Measurements from ENCODE around the gene DCDC2B. TPM values are rescaled to one million over a fixed set of nuclear protein-coding genes. Genes with fewer than 3 reads are reported as not detected.
A peak's percentile ranks its signal among the peaks of the same experiment; 100 is the strongest.

The DCDC2B gene
- total and polyA plus RNA-seq, 2 experiments from 2014 or later = 0.21 TPM; not detected in 1

DNA sequence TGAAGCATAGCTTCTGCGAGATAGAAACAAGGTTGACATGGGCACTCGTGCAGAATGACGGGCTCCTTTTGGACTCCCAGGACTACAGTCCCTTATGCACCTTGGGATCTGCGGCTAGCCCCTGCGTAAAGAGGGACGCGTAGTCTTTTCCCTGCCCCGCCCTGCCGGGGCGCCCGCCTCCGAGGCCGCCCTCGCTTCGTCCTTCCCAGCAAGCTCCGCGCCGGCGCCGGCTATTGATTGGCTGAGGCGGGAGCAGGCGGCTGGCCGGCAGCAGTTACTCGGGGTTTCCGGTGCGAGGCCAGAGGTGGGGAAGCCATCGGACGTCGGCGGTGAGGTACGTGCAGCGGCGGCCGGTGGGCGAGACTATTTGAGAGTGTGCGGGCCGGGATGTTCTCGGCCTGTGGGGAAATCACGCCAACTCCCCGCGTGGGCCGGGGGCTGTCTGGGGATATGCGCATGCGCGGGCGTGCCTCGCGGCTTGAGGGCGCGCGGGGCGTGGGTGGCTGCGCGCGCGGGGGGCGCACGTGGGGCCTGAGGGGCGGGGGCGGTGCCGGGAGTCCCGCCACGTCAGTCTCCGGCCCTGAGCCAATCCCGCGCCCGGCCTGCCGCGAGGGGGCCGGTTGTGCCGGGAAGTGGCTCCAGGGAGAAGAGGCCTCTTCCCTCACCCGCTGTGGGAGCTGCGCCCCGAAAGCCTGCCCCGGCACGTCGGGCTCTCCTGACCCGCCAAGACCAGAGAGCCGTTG is 29.3 kb upstream of the DCDC2B start, which contains the start of gene TXLNA:
TXLNA (plus strand) TSS at position 233 of the 743 bp plus-strand sequence. CDS start 671 bp downstream, outside the sequence.
- Histone ChIP-seq H3F3A (replicated peaks; ENCODE audit: low read depth) (peaks cover 30% of the 10 kb centered on the region), H2AFZ (peak within 1 kb of the TSS; percentile 94), H4K20me1 (replicated peaks; ENCODE audit: insufficient read depth) (peaks cover 23% of the 10 kb centered on the region), H3K4me2 (peak within 1 kb of the TSS; percentile 97), H3K27me3 (ENCODE audit: insufficient read depth) (no peaks in the 10 kb centered on the region), H3K36me3 (ENCODE audit: insufficient read depth) (peaks cover 17% of the 10 kb centered on the region), H3K79me2 (replicated peaks; ENCODE audit: insufficient read depth) (peaks cover 41% of the 10 kb centered on the region), H3K4me3 (peak within 1 kb of the TSS; percentile 93), H3K4me1 (ENCODE audit: insufficient read depth) (peaks cover 30% of the 10 kb centered on the region), H3K9me2 (ENCODE audit: insufficient read depth) (no peaks in the 10 kb centered on the region), H3K27ac (ENCODE audit: low read depth) (peak within 1 kb of the TSS; percentile 96)
- peak within 1 kb of the TSS; percentile 96 for H3K27ac Mint-ChIP-seq
- H3K4me1 Mint-ChIP-seq = peaks cover 38% of the 10 kb centered on the region
- TF ChIP-seq CREB1 (CRISPR knock-in tag; IDR thresholded peaks at IDR 0.05; ENCODE audit: low read depth) = 0 out of 2 replicates have a peak, but pooled peaks have one; percentile 9
- TF ChIP-seq POLR2AphosphoS5 (IDR thresholded peaks at IDR 0.05; ENCODE audit: low read depth) = peak; percentile 91
- TF ChIP-seq, protein P1, sequence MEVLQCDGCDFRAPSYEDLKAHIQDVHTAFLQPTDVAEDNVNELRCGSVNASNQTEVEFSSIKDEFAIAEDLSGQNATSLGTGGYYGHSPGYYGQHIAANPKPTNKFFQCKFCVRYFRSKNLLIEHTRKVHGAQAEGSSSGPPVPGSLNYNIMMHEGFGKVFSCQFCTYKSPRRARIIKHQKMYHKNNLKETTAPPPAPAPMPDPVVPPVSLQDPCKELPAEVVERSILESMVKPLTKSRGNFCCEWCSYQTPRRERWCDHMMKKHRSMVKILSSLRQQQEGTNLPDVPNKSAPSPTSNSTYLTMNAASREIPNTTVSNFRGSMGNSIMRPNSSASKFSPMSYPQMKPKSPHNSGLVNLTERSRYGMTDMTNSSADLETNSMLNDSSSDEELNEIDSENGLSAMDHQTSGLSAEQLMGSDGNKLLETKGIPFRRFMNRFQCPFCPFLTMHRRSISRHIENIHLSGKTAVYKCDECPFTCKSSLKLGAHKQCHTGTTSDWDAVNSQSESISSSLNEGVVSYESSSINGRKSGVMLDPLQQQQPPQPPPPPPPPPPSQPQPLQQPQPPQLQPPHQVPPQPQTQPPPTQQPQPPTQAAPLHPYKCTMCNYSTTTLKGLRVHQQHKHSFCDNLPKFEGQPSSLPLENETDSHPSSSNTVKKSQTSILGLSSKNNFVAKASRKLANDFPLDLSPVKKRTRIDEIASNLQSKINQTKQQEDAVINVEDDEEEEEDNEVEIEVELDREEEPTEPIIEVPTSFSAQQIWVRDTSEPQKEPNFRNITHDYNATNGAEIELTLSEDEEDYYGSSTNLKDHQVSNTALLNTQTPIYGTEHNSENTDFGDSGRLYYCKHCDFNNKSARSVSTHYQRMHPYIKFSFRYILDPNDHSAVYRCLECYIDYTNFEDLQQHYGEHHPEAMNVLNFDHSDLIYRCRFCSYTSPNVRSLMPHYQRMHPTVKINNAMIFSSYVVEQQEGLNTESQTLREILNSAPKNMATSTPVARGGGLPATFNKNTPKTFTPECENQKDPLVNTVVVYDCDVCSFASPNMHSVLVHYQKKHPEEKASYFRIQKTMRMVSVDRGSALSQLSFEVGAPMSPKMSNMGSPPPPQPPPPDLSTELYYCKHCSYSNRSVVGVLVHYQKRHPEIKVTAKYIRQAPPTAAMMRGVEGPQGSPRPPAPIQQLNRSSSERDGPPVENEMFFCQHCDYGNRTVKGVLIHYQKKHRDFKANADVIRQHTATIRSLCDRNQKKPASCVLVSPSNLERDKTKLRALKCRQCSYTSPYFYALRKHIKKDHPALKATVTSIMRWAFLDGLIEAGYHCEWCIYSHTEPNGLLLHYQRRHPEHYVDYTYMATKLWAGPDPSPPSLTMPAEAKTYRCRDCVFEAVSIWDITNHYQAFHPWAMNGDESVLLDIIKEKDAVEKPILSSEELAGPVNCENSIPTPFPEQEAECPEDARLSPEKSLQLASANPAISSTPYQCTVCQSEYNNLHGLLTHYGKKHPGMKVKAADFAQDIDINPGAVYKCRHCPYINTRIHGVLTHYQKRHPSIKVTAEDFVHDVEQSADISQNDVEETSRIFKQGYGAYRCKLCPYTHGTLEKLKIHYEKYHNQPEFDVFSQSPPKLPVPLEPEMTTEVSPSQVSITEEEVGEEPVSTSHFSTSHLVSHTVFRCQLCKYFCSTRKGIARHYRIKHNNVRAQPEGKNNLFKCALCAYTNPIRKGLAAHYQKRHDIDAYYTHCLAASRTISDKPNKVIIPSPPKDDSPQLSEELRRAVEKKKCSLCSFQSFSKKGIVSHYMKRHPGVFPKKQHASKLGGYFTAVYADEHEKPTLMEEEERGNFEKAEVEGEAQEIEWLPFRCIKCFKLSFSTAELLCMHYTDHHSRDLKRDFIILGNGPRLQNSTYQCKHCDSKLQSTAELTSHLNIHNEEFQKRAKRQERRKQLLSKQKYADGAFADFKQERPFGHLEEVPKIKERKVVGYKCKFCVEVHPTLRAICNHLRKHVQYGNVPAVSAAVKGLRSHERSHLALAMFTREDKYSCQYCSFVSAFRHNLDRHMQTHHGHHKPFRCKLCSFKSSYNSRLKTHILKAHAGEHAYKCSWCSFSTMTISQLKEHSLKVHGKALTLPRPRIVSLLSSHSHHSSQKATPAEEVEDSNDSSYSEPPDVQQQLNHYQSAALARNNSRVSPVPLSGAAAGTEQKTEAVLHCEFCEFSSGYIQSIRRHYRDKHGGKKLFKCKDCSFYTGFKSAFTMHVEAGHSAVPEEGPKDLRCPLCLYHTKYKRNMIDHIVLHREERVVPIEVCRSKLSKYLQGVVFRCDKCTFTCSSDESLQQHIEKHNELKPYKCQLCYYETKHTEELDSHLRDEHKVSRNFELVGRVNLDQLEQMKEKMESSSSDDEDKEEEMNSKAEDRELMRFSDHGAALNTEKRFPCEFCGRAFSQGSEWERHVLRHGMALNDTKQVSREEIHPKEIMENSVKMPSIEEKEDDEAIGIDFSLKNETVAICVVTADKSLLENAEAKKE (CRISPR knock-in tag; IDR thresholded peaks at IDR 0.05) = no peak
- no peaks in the 10 kb centered on the region for H3K9me3 Mint-ChIP-seq
- ATAC-seq = peak; percentile 89
- H3K4me3 Mint-ChIP-seq = peak within 1 kb of the TSS; percentile 95
- peaks cover 14% of the 10 kb centered on the region for H3K27me3 Mint-ChIP-seq (ENCODE audit: insufficient read depth, low read depth, poor library complexity)
- H3K36me3 Mint-ChIP-seq (ENCODE audit: low read depth) = peaks cover 43% of the 10 kb centered on the region
- DNase-seq (ENCODE audit: low spot score) = peak; percentile 96

All from GM23338 (cell line).